ENCODE results near the gene RNF144B. TPM values are rescaled to one million over a fixed set of nuclear protein-coding genes. Genes with fewer than 3 reads are reported as not detected.

RNF144B gene
- total and polyA plus RNA-seq, 2 donors (not counting 1 experiment from before 2014, with no cell fraction given): 3.0 to 17.0 TPM

GRCh38 chr6:18388942-18389341 lies 1.8 kb downstream of the RNF144B start:
- H3K79me2 ChIP-seq (ENCODE audit: control insufficient read depth, insufficient read depth, low read length): peaks cover 63% of the 10 kb centered on the region
- Mint-ChIP-seq H3K9me3 (ENCODE audit: insufficient read depth) (peaks cover 2% of the 10 kb centered on the region), H3K4me1 (peaks cover 70% of the 10 kb centered on the region), H3K27ac (no peak overlapping the region), H3K4me3 (peak overlapping the region; percentile 99), H3K27me3 (no peaks in the 10 kb centered on the region)
- H3K4me1 ChIP-seq (ENCODE audit: control insufficient read depth in 2 of 2, insufficient read depth in 2 of 2, low read length in 2 of 2): peaks cover 37 to 45% of the 10 kb centered on the region in 2 donors
- ATAC-seq (ENCODE audit: low read depth) (no peak), DNase-seq (no peak)
- peak overlapping the region in 1 of 2 donors; percentile 77 for H3K27ac ChIP-seq (ENCODE audit: low read length in 2 of 2)
- peak overlapping the region; percentile 80 for H3K4me2 ChIP-seq (replicated peaks; ENCODE audit: low read depth, low read length, poor library complexity, severe bottlenecking)
- H3K36me3 ChIP-seq (replicated peaks in 1 of 2; ENCODE audit: control extremely low read depth in 1 of 2, control insufficient read depth in 1 of 2, extremely low read depth in 1 of 2, insufficient read depth in 2 of 2, low read length in 1 of 2): no peaks in the 10 kb centered on the region
- H2AFZ ChIP-seq (ENCODE audit: insufficient read depth, low read depth, low read length, poor library complexity, severe bottlenecking): peak overlapping the region; percentile 20
- intact Hi-C loops (cut with micrococcal nuclease): loop anchor here (5.0 kb wide), 2 partner anchors 127 to 232 kb away; partner anchors contain the start of genes DEK, KDM1B and TPMT
- peaks cover 0 to 3% (median 0%) of the 10 kb centered on the region in 3 donors for H3K9me3 ChIP-seq (ENCODE audit: control extremely low read depth in 1 of 3, control insufficient read depth in 2 of 3, insufficient read depth in 1 of 3, low read length in 2 of 3)
- no peaks in the 10 kb centered on the region for H3K27me3 ChIP-seq (replicated peaks in 1 of 4; ENCODE audit: control extremely low read depth in 1 of 4, control insufficient read depth in 3 of 4, insufficient read depth in 4 of 4, low read length in 3 of 4)
- 50% methylated on average over 1 of the region's 1 CpG for WGBS (ENCODE audit: insufficient coverage)
- ChIA-PET CTCF (interaction anchor here (1.5 to 2.6 kb wide), 2 partner anchors 9 to 114 kb away, joined by 4 to 9 read pairs; no protein-coding TSS in a partner anchor), POLR2A (interaction anchor here (0.8 kb wide), 1 partner anchor 10 kb away, joined by 3 read pairs; no protein-coding TSS in a partner anchor)
- H3K4me3 ChIP-seq (ENCODE audit: control extremely low read depth in 1 of 5, extremely low read depth in 1 of 5, insufficient read depth in 1 of 5, low read depth in 2 of 5, low read length in 4 of 5): peak overlapping the region in 3 of 5 experiments; percentile 72 to 100 (median 99)
- peak overlapping the region; percentile 92 for H3K9ac ChIP-seq (ENCODE audit: low read length)
- TF ChIP-seq EZH2 (IDR thresholded peaks at IDR 0.05; ENCODE audit: borderline replicate concordance, insufficient read depth, low read depth, low read length, poor library complexity, severe bottlenecking): no peak
- TF ChIP-seq, protein P1, sequence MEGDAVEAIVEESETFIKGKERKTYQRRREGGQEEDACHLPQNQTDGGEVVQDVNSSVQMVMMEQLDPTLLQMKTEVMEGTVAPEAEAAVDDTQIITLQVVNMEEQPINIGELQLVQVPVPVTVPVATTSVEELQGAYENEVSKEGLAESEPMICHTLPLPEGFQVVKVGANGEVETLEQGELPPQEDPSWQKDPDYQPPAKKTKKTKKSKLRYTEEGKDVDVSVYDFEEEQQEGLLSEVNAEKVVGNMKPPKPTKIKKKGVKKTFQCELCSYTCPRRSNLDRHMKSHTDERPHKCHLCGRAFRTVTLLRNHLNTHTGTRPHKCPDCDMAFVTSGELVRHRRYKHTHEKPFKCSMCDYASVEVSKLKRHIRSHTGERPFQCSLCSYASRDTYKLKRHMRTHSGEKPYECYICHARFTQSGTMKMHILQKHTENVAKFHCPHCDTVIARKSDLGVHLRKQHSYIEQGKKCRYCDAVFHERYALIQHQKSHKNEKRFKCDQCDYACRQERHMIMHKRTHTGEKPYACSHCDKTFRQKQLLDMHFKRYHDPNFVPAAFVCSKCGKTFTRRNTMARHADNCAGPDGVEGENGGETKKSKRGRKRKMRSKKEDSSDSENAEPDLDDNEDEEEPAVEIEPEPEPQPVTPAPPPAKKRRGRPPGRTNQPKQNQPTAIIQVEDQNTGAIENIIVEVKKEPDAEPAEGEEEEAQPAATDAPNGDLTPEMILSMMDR (IDR thresholded peaks at IDR 0.05): no peak
- H4K20me1 ChIP-seq (ENCODE audit: control insufficient read depth, insufficient read depth, low read length, poor library complexity, severe bottlenecking): no peaks in the 10 kb centered on the region

DNA sequence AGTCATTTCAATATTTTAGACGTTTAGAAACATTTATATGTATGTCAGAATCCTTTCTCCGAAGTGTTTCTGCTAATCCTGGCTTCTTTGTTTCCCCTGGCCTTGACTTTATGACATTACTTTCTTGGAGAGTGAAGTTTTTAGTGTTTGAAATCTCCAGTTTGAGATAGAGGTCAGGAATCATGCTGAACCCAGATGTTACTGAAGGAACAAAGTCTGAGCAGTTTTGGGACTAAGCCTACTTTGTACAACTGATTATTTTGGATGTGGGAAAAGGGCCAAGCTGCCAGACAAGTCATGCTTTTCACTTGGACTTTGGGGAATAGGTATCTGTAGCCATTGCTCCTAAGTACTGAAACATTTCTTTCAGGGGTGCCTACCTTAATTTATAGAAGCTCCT lies 2.3 kb downstream of the RNF144B start:
- intact Hi-C loops (cut with micrococcal nuclease): loop anchor here (5.0 kb wide), 2 partner anchors 127 to 232 kb away; partner anchors contain the start of genes DEK, KDM1B and TPMT
- Histone ChIP-seq H2AFZ (ENCODE audit: insufficient read depth, low read depth, low read length, poor library complexity, severe bottlenecking) (no peak overlapping the region), H3K4me1 (ENCODE audit: control insufficient read depth in 2 of 2, insufficient read depth in 2 of 2, low read length in 2 of 2) (peaks cover 37 to 45% of the 10 kb centered on the region in 2 donors), H3K27me3 (replicated peaks in 1 of 4; ENCODE audit: control extremely low read depth in 1 of 4, control insufficient read depth in 3 of 4, insufficient read depth in 4 of 4, low read length in 3 of 4) (no peaks in the 10 kb centered on the region), H3K79me2 (ENCODE audit: control insufficient read depth, insufficient read depth, low read length) (peaks cover 68% of the 10 kb centered on the region), H3K36me3 (replicated peaks in 1 of 2; ENCODE audit: control extremely low read depth in 1 of 2, control insufficient read depth in 1 of 2, extremely low read depth in 1 of 2, insufficient read depth in 2 of 2, low read length in 1 of 2) (no peaks in the 10 kb centered on the region), H3K9me3 (ENCODE audit: control extremely low read depth in 1 of 3, control insufficient read depth in 2 of 3, insufficient read depth in 1 of 3, low read length in 2 of 3) (peaks cover 0 to 2% (median 0%) of the 10 kb centered on the region in 3 donors), H4K20me1 (ENCODE audit: control insufficient read depth, insufficient read depth, low read length, poor library complexity, severe bottlenecking) (no peaks in the 10 kb centered on the region), H3K4me3 (ENCODE audit: control extremely low read depth in 1 of 5, extremely low read depth in 1 of 5, insufficient read depth in 1 of 5, low read depth in 2 of 5, low read length in 4 of 5) (peak overlapping the region in 3 of 5 experiments; percentile 3 to 100 (median 8)), H3K27ac (ENCODE audit: low read length in 2 of 2) (peak overlapping the region in 1 of 2 donors; percentile 77), H3K4me2 (replicated peaks; ENCODE audit: low read depth, low read length, poor library complexity, severe bottlenecking) (peak overlapping the region; percentile 80), H3K9ac (ENCODE audit: low read length) (peak overlapping the region; percentile 8)
- no CpG with 5 or more reads among the region's 2 CpGs for WGBS (ENCODE audit: insufficient coverage)
- ATAC-seq (ENCODE audit: low read depth) (no peak), DNase-seq (no peak)
- no peaks in the 10 kb centered on the region for H3K27me3 Mint-ChIP-seq
- TF ChIP-seq EZH2 (IDR thresholded peaks at IDR 0.05; ENCODE audit: borderline replicate concordance, insufficient read depth, low read depth, low read length, poor library complexity, severe bottlenecking): no peak
- TF ChIP-seq, protein P1 (IDR thresholded peaks at IDR 0.05): no peak
- peaks cover 71% of the 10 kb centered on the region for H3K4me1 Mint-ChIP-seq
- ChIA-PET CTCF (interaction anchor here (1.5 to 2.6 kb wide), 2 partner anchors 8 to 113 kb away, joined by 4 to 9 read pairs; no protein-coding TSS in a partner anchor), POLR2A (interaction anchor here (0.8 kb wide), 1 partner anchor 10 kb away, joined by 3 read pairs; no protein-coding TSS in a partner anchor)
- peak overlapping the region; percentile 99 for H3K4me3 Mint-ChIP-seq
- H3K9me3 Mint-ChIP-seq (ENCODE audit: insufficient read depth): peaks cover 2% of the 10 kb centered on the region
- H3K27ac Mint-ChIP-seq: peak overlapping the region; percentile 16
